ENCODE measurements around the gene PLEKHG1.
A peak's percentile ranks its signal among the peaks of the same experiment; 100 is the strongest.

PLEKHG1 gene

GRCh38 chr6:150599199-150600009 is at the start of gene PLEKHG1:
TSS of gene PLEKHG1 (plus strand) at chr6:150599885. CDS start at chr6:150733682, 133,797 bp downstream.
- no peaks in the 10 kb centered on the region for H3K36me3 ChIP-seq (ENCODE audit: control insufficient read depth in 2 of 2, insufficient read depth in 2 of 2, low read length in 2 of 2)
- H3K4me3 ChIP-seq (ENCODE audit: low read length in 2 of 2), result peak within 1 kb of the TSS; percentile 79
- H3K9me3 ChIP-seq (ENCODE audit: control insufficient read depth in 2 of 2, low read length in 2 of 2), result no peaks in the 10 kb centered on the region
- peaks cover 15 to 24% of the 10 kb centered on the region in 2 donors for H3K4me1 ChIP-seq (ENCODE audit: control insufficient read depth in 2 of 2, insufficient read depth in 2 of 2, low read length in 2 of 2)
- peak within 1 kb of the TSS; percentile 75 to 84 for H3K9ac ChIP-seq (ENCODE audit: low read depth in 1 of 2, low read length in 2 of 2)
- no peaks in the 10 kb centered on the region for H3K27me3 ChIP-seq (ENCODE audit: control insufficient read depth in 2 of 2, insufficient read depth in 2 of 2, low read length in 2 of 2)
- peak within 1 kb of the TSS; percentile 88 to 89 for H3K27ac ChIP-seq (ENCODE audit: low read depth in 2 of 2, low read length in 2 of 2)

- H3K4me3 ChIP-seq (ENCODE audit: low read length in 2 of 2), result no peak overlapping the region
- H3K4me1 ChIP-seq (ENCODE audit: control insufficient read depth in 2 of 2, insufficient read depth in 2 of 2, low read length in 2 of 2), result no peaks in the 10 kb centered on the region
- H3K27ac ChIP-seq (ENCODE audit: low read depth in 2 of 2, low read length in 2 of 2), result no peak overlapping the region
- no peaks in the 10 kb centered on the region for H3K36me3 ChIP-seq (ENCODE audit: control insufficient read depth in 2 of 2, insufficient read depth in 2 of 2, low read length in 2 of 2)
- no peak overlapping the region for H3K9ac ChIP-seq (ENCODE audit: low read depth in 1 of 2, low read length in 2 of 2)
- no peaks in the 10 kb centered on the region for H3K27me3 ChIP-seq (ENCODE audit: control insufficient read depth in 2 of 2, insufficient read depth in 2 of 2, low read length in 2 of 2)
- H3K9me3 ChIP-seq (ENCODE audit: control insufficient read depth in 2 of 2, low read length in 2 of 2), result no peaks in the 10 kb centered on the region
Observed at GRCh38 chr6:150550244-150550643, 49.4 kb upstream of the PLEKHG1 start.

GRCh38 chr6:150557043-150557599 is 42.6 kb upstream of the PLEKHG1 start:
- no peaks in the 10 kb centered on the region for H3K27me3 ChIP-seq (ENCODE audit: control insufficient read depth in 2 of 2, insufficient read depth in 2 of 2, low read length in 2 of 2)
- no peaks in the 10 kb centered on the region for H3K4me1 ChIP-seq (ENCODE audit: control insufficient read depth in 2 of 2, insufficient read depth in 2 of 2, low read length in 2 of 2)
- no peaks in the 10 kb centered on the region for H3K36me3 ChIP-seq (ENCODE audit: control insufficient read depth in 2 of 2, insufficient read depth in 2 of 2, low read length in 2 of 2)
- H3K9ac ChIP-seq (ENCODE audit: low read depth in 1 of 2, low read length in 2 of 2), result no peak overlapping the region
- H3K27ac ChIP-seq (ENCODE audit: low read depth in 2 of 2, low read length in 2 of 2), result no peak overlapping the region
- H3K9me3 ChIP-seq (ENCODE audit: control insufficient read depth in 2 of 2, low read length in 2 of 2), result no peaks in the 10 kb centered on the region
- no peak overlapping the region for H3K4me3 ChIP-seq (ENCODE audit: low read length in 2 of 2)

- no peaks in the 10 kb centered on the region for H3K36me3 ChIP-seq (ENCODE audit: control insufficient read depth in 2 of 2, insufficient read depth in 2 of 2, low read length in 2 of 2)
- H3K9me3 ChIP-seq (ENCODE audit: control insufficient read depth in 2 of 2, low read length in 2 of 2), result no peaks in the 10 kb centered on the region
- H3K27me3 ChIP-seq (ENCODE audit: control insufficient read depth in 2 of 2, insufficient read depth in 2 of 2, low read length in 2 of 2), result no peaks in the 10 kb centered on the region
- H3K9ac ChIP-seq (ENCODE audit: low read depth in 1 of 2, low read length in 2 of 2), result no peak overlapping the region
- no peak overlapping the region for H3K27ac ChIP-seq (ENCODE audit: low read depth in 2 of 2, low read length in 2 of 2)
- H3K4me3 ChIP-seq (ENCODE audit: low read length in 2 of 2), result no peak overlapping the region
- H3K4me1 ChIP-seq (ENCODE audit: control insufficient read depth in 2 of 2, insufficient read depth in 2 of 2, low read length in 2 of 2), result no peaks in the 10 kb centered on the region
Observed at GRCh38 chr6:150560004-150560883, 39.4 kb upstream of the PLEKHG1 start.

- no peak overlapping the region for H3K4me3 ChIP-seq (ENCODE audit: low read length in 2 of 2)
- H3K36me3 ChIP-seq (ENCODE audit: control insufficient read depth in 2 of 2, insufficient read depth in 2 of 2, low read length in 2 of 2), result no peaks in the 10 kb centered on the region
- no peaks in the 10 kb centered on the region for H3K9me3 ChIP-seq (ENCODE audit: control insufficient read depth in 2 of 2, low read length in 2 of 2)
- H3K27me3 ChIP-seq (ENCODE audit: control insufficient read depth in 2 of 2, insufficient read depth in 2 of 2, low read length in 2 of 2), result no peaks in the 10 kb centered on the region
- no peak overlapping the region for H3K27ac ChIP-seq (ENCODE audit: low read depth in 2 of 2, low read length in 2 of 2)
- no peak overlapping the region for H3K9ac ChIP-seq (ENCODE audit: low read depth in 1 of 2, low read length in 2 of 2)
- H3K4me1 ChIP-seq (ENCODE audit: control insufficient read depth in 2 of 2, insufficient read depth in 2 of 2, low read length in 2 of 2), result no peaks in the 10 kb centered on the region
Observed at GRCh38 chr6:150560884-150561219, 38.8 kb upstream of the PLEKHG1 start.

DNA sequence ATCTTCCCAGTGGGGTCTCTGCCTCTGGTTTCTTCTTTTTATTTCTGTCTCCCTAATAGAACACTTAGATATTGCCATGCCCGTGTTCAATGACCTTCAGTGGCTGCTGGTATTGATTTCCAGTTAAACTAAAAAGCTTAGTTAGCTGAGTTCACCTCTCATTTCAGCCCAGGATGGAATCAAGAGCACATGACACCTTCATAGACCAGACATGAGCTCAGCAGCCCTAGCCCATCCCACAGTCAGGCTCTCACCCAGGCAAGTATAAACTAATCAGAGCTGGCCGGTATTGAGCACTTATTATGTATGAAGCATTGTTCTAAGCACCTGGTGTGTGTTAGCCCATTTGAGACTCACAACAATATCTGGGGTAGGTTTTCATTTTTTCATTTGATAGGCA is 33.7 kb upstream of the PLEKHG1 start:
- H3K27ac ChIP-seq (ENCODE audit: low read depth in 2 of 2, low read length in 2 of 2), result no peak overlapping the region
- no peak overlapping the region for H3K9ac ChIP-seq (ENCODE audit: low read depth in 1 of 2, low read length in 2 of 2)
- peaks cover 0 to 3% of the 10 kb centered on the region in 2 donors for H3K27me3 ChIP-seq (ENCODE audit: control insufficient read depth in 2 of 2, insufficient read depth in 2 of 2, low read length in 2 of 2)
- no peak overlapping the region for H3K4me3 ChIP-seq (ENCODE audit: low read length in 2 of 2)
- H3K36me3 ChIP-seq (ENCODE audit: control insufficient read depth in 2 of 2, insufficient read depth in 2 of 2, low read length in 2 of 2), result no peaks in the 10 kb centered on the region
- H3K9me3 ChIP-seq (ENCODE audit: control insufficient read depth in 2 of 2, low read length in 2 of 2), result no peaks in the 10 kb centered on the region
- H3K4me1 ChIP-seq (ENCODE audit: control insufficient read depth in 2 of 2, insufficient read depth in 2 of 2, low read length in 2 of 2), result peaks cover 0 to 8% of the 10 kb centered on the region in 2 donors

DNA sequence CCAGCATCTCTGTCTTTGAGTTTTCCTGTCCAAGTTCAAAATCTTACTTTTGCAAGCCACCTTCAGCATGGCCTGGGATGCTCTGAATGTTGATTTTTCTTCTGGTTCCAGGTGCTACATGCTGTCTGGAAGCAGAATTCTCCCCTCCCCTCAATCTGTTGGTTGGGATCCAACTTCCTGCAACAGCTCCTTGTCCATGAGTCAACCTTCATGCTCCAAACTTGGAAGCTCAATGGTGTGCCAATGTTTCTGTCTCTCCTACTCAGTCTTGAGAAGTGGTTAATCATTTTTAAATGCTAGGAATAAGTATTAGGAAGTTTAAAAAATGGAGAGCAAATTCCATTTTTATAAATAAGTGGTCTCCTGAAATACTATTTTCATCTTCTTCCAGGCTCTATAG is 33.2 kb upstream of the PLEKHG1 start:
- H3K27ac ChIP-seq (ENCODE audit: low read depth in 2 of 2, low read length in 2 of 2), result no peak overlapping the region
- peaks cover 0 to 4% of the 10 kb centered on the region in 2 donors for H3K27me3 ChIP-seq (ENCODE audit: control insufficient read depth in 2 of 2, insufficient read depth in 2 of 2, low read length in 2 of 2)

GRCh38 chr6:150567380-150567779 is 32.3 kb upstream of the PLEKHG1 start:
- no peak overlapping the region for H3K4me3 ChIP-seq (ENCODE audit: low read length in 2 of 2)
- peaks cover 0 to 4% of the 10 kb centered on the region in 2 donors for H3K27me3 ChIP-seq (ENCODE audit: control insufficient read depth in 2 of 2, insufficient read depth in 2 of 2, low read length in 2 of 2)
- no peaks in the 10 kb centered on the region for H3K36me3 ChIP-seq (ENCODE audit: control insufficient read depth in 2 of 2, insufficient read depth in 2 of 2, low read length in 2 of 2)
- H3K27ac ChIP-seq (ENCODE audit: low read depth in 2 of 2, low read length in 2 of 2), result no peak overlapping the region
- H3K4me1 ChIP-seq (ENCODE audit: control insufficient read depth in 2 of 2, insufficient read depth in 2 of 2, low read length in 2 of 2), result peaks cover 0 to 8% of the 10 kb centered on the region in 2 donors
- no peak overlapping the region for H3K9ac ChIP-seq (ENCODE audit: low read depth in 1 of 2, low read length in 2 of 2)
- no peaks in the 10 kb centered on the region for H3K9me3 ChIP-seq (ENCODE audit: control insufficient read depth in 2 of 2, low read length in 2 of 2)

More for the DNA sequence above, 33.2 kb upstream of the PLEKHG1 start:
- no peak overlapping the region for H3K9ac ChIP-seq (ENCODE audit: low read depth in 1 of 2, low read length in 2 of 2)
- H3K9me3 ChIP-seq (ENCODE audit: control insufficient read depth in 2 of 2, low read length in 2 of 2), result no peaks in the 10 kb centered on the region
- no peak overlapping the region for H3K4me3 ChIP-seq (ENCODE audit: low read length in 2 of 2)
- H3K4me1 ChIP-seq (ENCODE audit: control insufficient read depth in 2 of 2, insufficient read depth in 2 of 2, low read length in 2 of 2), result peaks cover 0 to 8% of the 10 kb centered on the region in 2 donors
- no peaks in the 10 kb centered on the region for H3K36me3 ChIP-seq (ENCODE audit: control insufficient read depth in 2 of 2, insufficient read depth in 2 of 2, low read length in 2 of 2)

GRCh38 chr6:150567823-150568383 is 31.8 kb upstream of the PLEKHG1 start:
- Histone ChIP-seq H3K9ac (ENCODE audit: low read depth in 1 of 2, low read length in 2 of 2) (no peak overlapping the region), H3K27me3 (ENCODE audit: control insufficient read depth in 2 of 2, insufficient read depth in 2 of 2, low read length in 2 of 2) (peaks cover 0 to 4% of the 10 kb centered on the region in 2 donors), H3K27ac (ENCODE audit: low read depth in 2 of 2, low read length in 2 of 2) (no peak overlapping the region), H3K36me3 (ENCODE audit: control insufficient read depth in 2 of 2, insufficient read depth in 2 of 2, low read length in 2 of 2) (no peaks in the 10 kb centered on the region), H3K4me3 (ENCODE audit: low read length in 2 of 2) (no peak overlapping the region), H3K4me1 (ENCODE audit: control insufficient read depth in 2 of 2, insufficient read depth in 2 of 2, low read length in 2 of 2) (peaks cover 0 to 8% of the 10 kb centered on the region in 2 donors), H3K9me3 (ENCODE audit: control insufficient read depth in 2 of 2, low read length in 2 of 2) (no peaks in the 10 kb centered on the region)

Measured in mucosa of rectum (tissue), 2 donors.